ENCODE results near the gene AGBL4.

The AGBL4 gene

GRCh38 chr1:48738356-48738755 is 1285.4 kb downstream of the AGBL4 start:
- TF ChIP-seq CTCF (IDR thresholded peaks at IDR 0.05): no peak

- TF ChIP-seq CTCF (IDR thresholded peaks at IDR 0.05): no peak
Measured at GRCh38 chr1:48735796-48736195, 1288.0 kb downstream of the AGBL4 start.

- TF ChIP-seq CTCF (IDR thresholded peaks at IDR 0.05): no peak
Measured at GRCh38 chr1:48730164-48730910, 1293.4 kb downstream of the AGBL4 start.

GRCh38 chr1:48728584-48728983 is 1295.2 kb downstream of the AGBL4 start:
- no peak for TF ChIP-seq CTCF (IDR thresholded peaks at IDR 0.05)

- no peak for TF ChIP-seq CTCF (IDR thresholded peaks at IDR 0.05)
Measured at GRCh38 chr1:48726557-48727215, 1297.1 kb downstream of the AGBL4 start.

- TF ChIP-seq CTCF (IDR thresholded peaks at IDR 0.05): no peak
Measured at GRCh38 chr1:48726139-48726538, 1297.6 kb downstream of the AGBL4 start.

GRCh38 chr1:48725341-48726046 is 1298.3 kb downstream of the AGBL4 start:
- no peak for TF ChIP-seq CTCF (IDR thresholded peaks at IDR 0.05)

Measured in LNCAP (cell line).